Activated CD4-positive, alpha-beta T cell treated with anti-CD3 and anti-CD28 coated beads for 36 hours (primary cell): ENCODE results near the gene DCUN1D2. TPM values are rescaled to one million over a fixed set of nuclear protein-coding genes. Genes with fewer than 3 reads are reported as not detected.

ENCODE experiments used
- ATAC-seq: fragments of 200-7000 bp; cut with Tn5 transposase; one replicate; pipeline ENCODE4 v1.10.0; 2021; ENCODE audit warnings: mild to moderate bottlenecking, moderate library complexity
- CTCF ChIA-PET: fragments of 350-600 bp; sonication (Branson Sonifier 250); formaldehyde crosslinking; loops from one replicate; lab custom pipeline; 2021; ENCODE audit warnings: antibody characterized with exemption; lab: Charles Lee
- POLR2A ChIA-PET: fragments of 350-600 bp; sonication (Branson Sonifier 250); formaldehyde crosslinking; loops from one replicate; lab custom pipeline; 2021; ENCODE audit warnings: antibody characterized with exemption, inconsistent platforms; lab: Charles Lee
- DNase-seq: peaks from one replicate; pipeline ENCODE4 v3.0.0-alpha.2; 2020
- H3K27ac Mint-ChIP-seq: one replicate; pipeline ENCODE4 v1.8.0; 2021; ENCODE audit warnings: mixed read lengths
- H3K27me3 Mint-ChIP-seq: one replicate; pipeline ENCODE4 v1.8.0; 2021; ENCODE audit warnings: mixed read lengths
- H3K36me3 Mint-ChIP-seq: one replicate; pipeline ENCODE4 v1.8.0; 2021; ENCODE audit warnings: low read depth, mixed read lengths
- H3K4me1 Mint-ChIP-seq: one replicate; pipeline ENCODE4 v1.8.0; 2021; ENCODE audit warnings: mixed read lengths
- H3K4me3 Mint-ChIP-seq: one replicate; pipeline ENCODE4 v1.8.0; 2021; ENCODE audit warnings: mild to moderate bottlenecking, moderate library complexity, mixed read lengths
- H3K9me3 Mint-ChIP-seq: one replicate; pipeline ENCODE4 v1.8.0; 2021; ENCODE audit warnings: low read depth, mixed read lengths
- intact Hi-C, 2 experiments: fragments of 100-400 bp; cut with DNase I in 1 of 2; cut with micrococcal nuclease in 1 of 2; formaldehyde crosslinking; loops; one replicate each; pipeline versions ENCODE4 v1.14.2 to v1.15.1; 2022 to 2024; cut with DNase I, micrococcal nuclease
- total RNA-seq, 2 experiments: library from RNA; stranded (reverse); gene quantifications; one replicate each; pipeline ENCODE4 v1.2.3, GENCODE V29; 2021

The DCUN1D2 gene
- total RNA-seq, 2 experiments from 2014 or later, result 12.1 to 15.3 TPM

GRCh38 chr13:113489171-113489548, 1.4 kb downstream of the DCUN1D2 start:
- Mint-ChIP-seq H3K27ac (no peak overlapping the region), H3K27me3 (no peaks in the 10 kb centered on the region), H3K4me1 (peaks cover 59% of the 10 kb centered on the region), H3K9me3 (no peaks in the 10 kb centered on the region), H3K36me3 (peaks cover 8% of the 10 kb centered on the region), H3K4me3 (peak overlapping the region; percentile 85)
- POLR2A ChIA-PET, result no interaction called here
- ATAC-seq, result no peak
- no peak for DNase-seq
- intact Hi-C loops, result no loop called here
- CTCF ChIA-PET, result interaction anchor here (0.5 to 1.1 kb wide), 3 partner anchors 12 to 199 kb away, joined by 3 to 4 read pairs (median 4); no protein-coding TSS in a partner anchor

GRCh38 chr13:113488283-113488682, 2.2 kb downstream of the DCUN1D2 start:
- H3K9me3 Mint-ChIP-seq, result no peaks in the 10 kb centered on the region
- CTCF ChIA-PET, result interaction anchor here (0.6 to 1.0 kb wide), 3 partner anchors 10 to 614 kb away, joined by 3 to 5 read pairs (median 3); no protein-coding TSS in a partner anchor
- peaks cover 51% of the 10 kb centered on the region for H3K4me1 Mint-ChIP-seq
- ATAC-seq (no peak), DNase-seq (no peak)
- H3K27me3 Mint-ChIP-seq, result no peaks in the 10 kb centered on the region
- peaks cover 7% of the 10 kb centered on the region for H3K36me3 Mint-ChIP-seq
- POLR2A ChIA-PET, result no interaction called here
- no peak overlapping the region for H3K27ac Mint-ChIP-seq
- no peak overlapping the region for H3K4me3 Mint-ChIP-seq
- intact Hi-C loops, result no loop called here

GRCh38 chr13:113486698-113487097, 3.8 kb downstream of the DCUN1D2 start:
- Mint-ChIP-seq H3K4me1 (peaks cover 39% of the 10 kb centered on the region), H3K4me3 (no peak overlapping the region), H3K27ac (no peak overlapping the region), H3K36me3 (peaks cover 7% of the 10 kb centered on the region), H3K27me3 (no peaks in the 10 kb centered on the region), H3K9me3 (no peaks in the 10 kb centered on the region)
- intact Hi-C loops, result no loop called here
- ChIA-PET POLR2A (no interaction called here), CTCF (no interaction called here)
- ATAC-seq, result no peak
- no peak for DNase-seq

GRCh38 chr13:113485545-113485944, 5.0 kb downstream of the DCUN1D2 start:
- no peak for ATAC-seq
- H3K27me3 Mint-ChIP-seq, result no peaks in the 10 kb centered on the region
- H3K9me3 Mint-ChIP-seq, result no peaks in the 10 kb centered on the region
- H3K4me1 Mint-ChIP-seq, result peaks cover 38% of the 10 kb centered on the region
- H3K27ac Mint-ChIP-seq, result no peak overlapping the region
- ChIA-PET POLR2A (no interaction called here), CTCF (no interaction called here)
- no peak overlapping the region for H3K4me3 Mint-ChIP-seq
- peaks cover 7% of the 10 kb centered on the region for H3K36me3 Mint-ChIP-seq
- no peak for DNase-seq
- intact Hi-C loops, result no loop called here

- POLR2A ChIA-PET, result interaction anchor here (0.7 kb wide), 1 partner anchor 10 kb away, joined by 3 read pairs; no protein-coding TSS in a partner anchor
- DNase-seq (no peak), ATAC-seq (no peak)
- no peak overlapping the region for H3K27ac Mint-ChIP-seq
- CTCF ChIA-PET, result interaction anchor here (1.3 kb wide), 1 partner anchor 12 kb away, joined by 3 read pairs; no protein-coding TSS in a partner anchor
- no peaks in the 10 kb centered on the region for H3K27me3 Mint-ChIP-seq
- peaks cover 20% of the 10 kb centered on the region for H3K36me3 Mint-ChIP-seq
- H3K4me3 Mint-ChIP-seq, result no peak overlapping the region
- intact Hi-C loops, result no loop called here
- H3K4me1 Mint-ChIP-seq, result peaks cover 26% of the 10 kb centered on the region
- no peaks in the 10 kb centered on the region for H3K9me3 Mint-ChIP-seq
These were observed 6.8 kb downstream of the DCUN1D2 start for GRCh38 chr13:113483504-113484293.

GRCh38 chr13:113483081-113483480, 7.4 kb downstream of the DCUN1D2 start:
- peaks cover 20% of the 10 kb centered on the region for H3K36me3 Mint-ChIP-seq
- H3K27ac Mint-ChIP-seq, result no peak overlapping the region
- CTCF ChIA-PET, result no interaction called here
- no peak overlapping the region for H3K4me3 Mint-ChIP-seq
- intact Hi-C loops, result no loop called here
- H3K4me1 Mint-ChIP-seq, result peaks cover 19% of the 10 kb centered on the region
- no peaks in the 10 kb centered on the region for H3K27me3 Mint-ChIP-seq
- no peak for ATAC-seq
- POLR2A ChIA-PET, result interaction anchor here (0.7 kb wide), 1 partner anchor 10 kb away, joined by 3 read pairs; no protein-coding TSS in a partner anchor
- H3K9me3 Mint-ChIP-seq, result no peaks in the 10 kb centered on the region
- DNase-seq, result no peak

- CTCF ChIA-PET, result no interaction called here
- H3K4me1 Mint-ChIP-seq, result peaks cover 2% of the 10 kb centered on the region
- H3K27ac Mint-ChIP-seq, result no peak overlapping the region
These were observed 11.3 kb downstream of the DCUN1D2 start for GRCh38 chr13:113479179-113479578.

GRCh38 chr13:113477724-113478123, 12.8 kb downstream of the DCUN1D2 start:
- DNase-seq (no peak), ATAC-seq (no peak)
- Mint-ChIP-seq H3K9me3 (no peaks in the 10 kb centered on the region), H3K36me3 (peaks cover 42% of the 10 kb centered on the region), H3K27ac (no peak overlapping the region), H3K4me3 (no peak overlapping the region), H3K4me1 (no peaks in the 10 kb centered on the region), H3K27me3 (no peaks in the 10 kb centered on the region)
- ChIA-PET CTCF (interaction anchor here (1.2 kb wide), 1 partner anchor 12 kb away, joined by 3 read pairs; no protein-coding TSS in a partner anchor), POLR2A (no interaction called here)
- intact Hi-C loops, result no loop called here

More at GRCh38 chr13:113479179-113479578, 11.3 kb downstream of the DCUN1D2 start:
- Mint-ChIP-seq H3K27me3 (no peaks in the 10 kb centered on the region), H3K36me3 (peaks cover 34% of the 10 kb centered on the region), H3K4me3 (no peak overlapping the region), H3K9me3 (no peaks in the 10 kb centered on the region)
- no peak for ATAC-seq
- intact Hi-C loops, result no loop called here
- POLR2A ChIA-PET, result no interaction called here
- DNase-seq, result no peak

- intact Hi-C loops, result no loop called here
- Mint-ChIP-seq H3K27me3 (no peaks in the 10 kb centered on the region), H3K4me3 (no peak overlapping the region), H3K27ac (no peak overlapping the region), H3K4me1 (no peaks in the 10 kb centered on the region), H3K9me3 (no peaks in the 10 kb centered on the region), H3K36me3 (peaks cover 44% of the 10 kb centered on the region)
- DNase-seq (no peak), ATAC-seq (no peak)
- ChIA-PET CTCF (interaction anchor here (1.2 kb wide), 2 partner anchors 12 to 13 kb away, joined by 3 to 5 read pairs; no protein-coding TSS in a partner anchor), POLR2A (no interaction called here)
These were observed 13.7 kb downstream of the DCUN1D2 start for GRCh38 chr13:113476811-113477210.

GRCh38 chr13:113475911-113476310, 14.6 kb downstream of the DCUN1D2 start:
- ChIA-PET POLR2A (interaction anchor here (0.6 kb wide), 1 partner anchor 8 kb away, joined by 4 read pairs; no protein-coding TSS in a partner anchor), CTCF (interaction anchor here (1.2 kb wide), 1 partner anchor 12 kb away, joined by 5 read pairs; no protein-coding TSS in a partner anchor)
- ATAC-seq, result no peak
- Mint-ChIP-seq H3K9me3 (no peaks in the 10 kb centered on the region), H3K4me1 (no peaks in the 10 kb centered on the region), H3K36me3 (peaks cover 52% of the 10 kb centered on the region), H3K4me3 (no peak overlapping the region), H3K27me3 (no peaks in the 10 kb centered on the region), H3K27ac (no peak overlapping the region)
- intact Hi-C loops, result no loop called here
- no peak for DNase-seq

GRCh38 chr13:113475280-113475679, 15.2 kb downstream of the DCUN1D2 start:
- DNase-seq, result no peak
- intact Hi-C loops, result no loop called here
- ATAC-seq, result no peak
- Mint-ChIP-seq H3K27me3 (no peaks in the 10 kb centered on the region), H3K9me3 (no peaks in the 10 kb centered on the region), H3K36me3 (peaks cover 52% of the 10 kb centered on the region), H3K4me3 (no peak overlapping the region), H3K27ac (no peak overlapping the region), H3K4me1 (no peaks in the 10 kb centered on the region)
- CTCF ChIA-PET, result no interaction called here
- POLR2A ChIA-PET, result interaction anchor here (0.6 kb wide), 1 partner anchor 8 kb away, joined by 4 read pairs; no protein-coding TSS in a partner anchor
